Left renal cortex interstitium (tissue), 4 donors: ENCODE measurements around the gene SLC38A10. TPM values are rescaled to one million over a fixed set of nuclear protein-coding genes. Genes with fewer than 3 reads are reported as not detected.

ENCODE experiments used
- DNase-seq, 4 donors: peaks; one replicate each; pipeline ENCODE4 v3.0.0-alpha.2; 2013; ENCODE audit warnings: low read depth in 4 of 4, low spot score in 2 of 4, missing footprints in 1 of 4
- polyA plus RNA-seq, 4 donors: library from polyadenylated mRNA; unstranded; fragments of 120-200 nt; gene quantifications; one replicate each; pipeline ENCODE4 v1.2.1, GENCODE V29; 2013; ENCODE audit not compliant: insufficient read length in 4 of 4

The SLC38A10 gene
- polyA plus RNA-seq, 4 donors, result 49.5 to 83.9 (median 69.1) TPM

- DNase-seq, result no peak
These were observed 49.3 kb downstream of the SLC38A10 start for GRCh38 chr17:81245665-81246342.

DNA sequence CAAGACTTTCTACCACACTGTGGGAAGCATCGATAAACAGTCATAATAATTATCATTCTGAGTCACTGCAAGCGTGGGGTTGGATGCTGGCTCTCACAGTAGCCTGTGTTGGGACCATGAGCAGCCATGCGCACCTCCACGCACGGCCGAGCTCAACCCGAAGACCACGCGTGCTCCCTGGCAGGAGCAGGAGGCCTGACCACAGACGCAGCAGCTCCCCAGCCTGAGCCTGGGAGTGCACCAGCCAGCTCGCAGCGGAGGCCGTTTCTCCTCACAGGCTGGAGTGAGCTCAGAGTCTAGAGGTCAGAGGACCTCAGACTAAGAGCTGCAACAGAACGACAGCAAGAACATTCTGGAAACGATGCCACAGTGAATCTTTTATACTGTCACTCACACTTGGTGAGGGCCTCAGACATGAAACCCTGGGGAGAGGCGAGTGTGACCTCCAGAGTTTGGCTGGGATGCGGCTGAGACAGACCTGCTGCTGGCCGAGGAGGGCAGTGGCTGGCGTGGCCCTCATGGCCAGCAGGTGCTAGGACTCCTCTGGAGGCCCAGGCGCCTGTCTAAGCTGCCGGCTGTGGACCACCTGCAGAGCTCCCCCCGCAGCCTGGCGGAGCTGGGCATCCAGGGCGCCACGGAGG lies 50.0 kb downstream of the SLC38A10 start:
- no peak for DNase-seq

GRCh38 chr17:81244358-81245023 lies 50.6 kb downstream of the SLC38A10 start:
- DNase-seq, result no peak

GRCh38 chr17:81243333-81243664 lies 51.8 kb downstream of the SLC38A10 start:
- DNase-seq, result no peak

DNA sequence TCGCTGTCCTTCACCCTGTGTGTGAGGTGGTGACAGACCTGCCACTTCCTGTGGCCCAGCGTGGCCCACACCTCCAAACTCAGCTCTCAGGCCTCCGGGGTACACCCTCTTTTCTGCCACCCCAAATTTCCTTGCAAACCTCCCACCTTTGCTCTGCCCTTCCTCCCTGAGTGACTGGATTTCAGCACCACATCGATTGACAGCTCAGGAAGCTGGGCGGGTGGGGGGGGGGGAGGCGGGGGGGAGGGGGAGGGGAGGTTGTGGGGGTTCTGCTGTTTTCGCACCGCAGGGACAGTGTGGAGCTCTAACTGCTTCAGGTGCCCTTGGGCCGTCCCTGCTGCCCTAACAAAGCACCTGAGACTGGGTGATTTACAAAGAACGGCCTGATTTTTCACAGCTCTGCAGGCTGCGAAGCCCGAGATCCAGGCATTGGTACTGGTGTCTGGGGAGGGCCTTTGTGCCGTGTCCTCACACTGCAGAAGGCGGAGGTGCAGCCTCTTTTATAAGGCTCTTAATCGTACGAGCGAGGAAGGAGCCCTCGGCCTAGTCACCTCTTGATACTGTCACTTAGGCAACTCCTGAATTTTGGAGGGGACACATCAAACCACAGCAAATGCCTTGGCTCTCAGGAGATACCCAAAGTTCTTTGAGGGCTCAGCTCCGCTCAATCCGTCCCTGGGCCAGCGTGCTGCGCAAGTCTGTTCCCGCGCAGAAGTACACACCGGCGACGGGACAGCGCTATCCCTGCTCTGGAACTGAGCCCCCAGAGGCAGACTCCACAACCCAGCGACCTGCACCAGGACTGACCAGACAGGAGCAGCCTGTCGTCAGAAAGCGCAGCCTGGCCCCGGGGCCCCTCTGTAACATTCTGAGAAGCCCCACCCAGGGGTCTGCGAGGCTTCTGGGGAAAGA lies 52.4 kb downstream of the SLC38A10 start:
- DNase-seq, result no peak

GRCh38 chr17:81241648-81242420 lies 53.3 kb downstream of the SLC38A10 start:
- no peak for DNase-seq

GRCh38 chr17:81241203-81241602 lies 53.9 kb downstream of the SLC38A10 start:
- DNase-seq, result no peak

GRCh38 chr17:81240761-81241160 lies 54.3 kb downstream of the SLC38A10 start:
- DNase-seq, result no peak

- DNase-seq, result no peak
These were observed 55.2 kb downstream of the SLC38A10 start for GRCh38 chr17:81239714-81240555.

DNA sequence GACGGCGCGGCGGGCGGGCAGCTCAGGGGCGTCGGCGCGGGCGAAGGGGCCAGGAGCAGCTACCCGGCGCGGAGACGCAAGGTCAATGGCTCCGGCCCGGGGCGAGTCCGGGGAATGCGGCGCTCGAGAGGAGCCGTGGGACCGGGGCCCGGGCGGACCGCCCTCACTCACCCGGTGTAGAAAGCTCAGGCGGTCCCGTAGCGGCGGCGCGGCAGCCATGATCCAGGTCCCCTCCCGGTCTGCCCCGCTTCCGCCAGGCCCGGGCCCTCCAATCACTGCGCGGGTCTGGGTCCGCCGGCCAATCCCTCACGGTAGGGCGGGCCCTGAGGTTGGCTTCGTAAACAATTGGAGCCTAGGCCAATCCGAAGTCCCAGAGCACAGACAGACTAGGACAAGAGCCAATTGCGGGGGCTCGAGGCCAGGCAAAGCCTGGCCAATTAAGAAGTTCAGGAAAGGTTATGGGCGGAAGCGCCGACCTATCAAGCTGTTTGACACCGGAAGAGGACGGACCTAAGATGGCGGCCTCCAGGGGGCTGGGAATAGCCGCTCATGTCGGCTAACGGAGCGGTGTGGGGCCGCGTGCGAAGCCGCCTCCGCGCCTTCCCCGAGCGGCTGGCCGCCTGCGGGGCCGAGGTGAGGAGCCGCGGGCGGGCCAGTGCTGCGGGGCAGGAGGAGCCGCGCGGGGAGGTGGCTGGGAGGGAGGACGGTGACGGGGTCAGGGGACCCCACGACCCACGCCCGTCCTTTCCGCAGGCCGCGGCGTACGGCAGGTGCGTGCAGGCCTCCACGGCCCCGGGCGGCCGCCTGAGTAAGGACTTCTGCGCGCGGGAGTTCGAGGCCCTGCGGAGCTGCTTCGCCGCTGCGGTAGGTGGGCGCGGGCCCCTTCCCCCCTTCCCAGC lies 56.0 kb downstream of the SLC38A10 start, which contains the start of the genes NDUFAF8 and TEPSIN:
NDUFAF8 (plus strand) TSS at position 504 of the 899 bp plus-strand sequence; CDS start at position 550, 46 bp downstream.
TEPSIN (minus strand) TSS at position 241 of the 899 bp plus-strand sequence; CDS start at position 219, 22 bp downstream.
- peak; percentile 95 to 99 (median 98) for DNase-seq

DNA sequence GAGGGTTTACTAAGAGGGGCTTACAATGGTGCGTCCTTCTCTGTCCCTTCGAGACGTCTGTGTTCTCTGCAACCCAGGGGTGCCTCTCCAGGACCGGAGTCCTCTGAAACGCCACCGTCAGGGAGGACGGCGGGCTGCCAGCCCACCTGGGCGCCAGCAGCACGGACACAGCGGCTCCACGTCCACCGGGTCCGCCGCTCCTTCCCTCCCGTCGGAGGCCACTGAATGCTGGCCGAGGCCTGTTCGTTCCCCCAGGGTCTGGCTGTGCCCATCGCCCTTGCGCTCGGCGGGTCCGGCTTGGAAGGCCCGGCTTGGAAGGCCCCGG lies 56.7 kb downstream of the SLC38A10 start:
- no peak for DNase-seq

DNA sequence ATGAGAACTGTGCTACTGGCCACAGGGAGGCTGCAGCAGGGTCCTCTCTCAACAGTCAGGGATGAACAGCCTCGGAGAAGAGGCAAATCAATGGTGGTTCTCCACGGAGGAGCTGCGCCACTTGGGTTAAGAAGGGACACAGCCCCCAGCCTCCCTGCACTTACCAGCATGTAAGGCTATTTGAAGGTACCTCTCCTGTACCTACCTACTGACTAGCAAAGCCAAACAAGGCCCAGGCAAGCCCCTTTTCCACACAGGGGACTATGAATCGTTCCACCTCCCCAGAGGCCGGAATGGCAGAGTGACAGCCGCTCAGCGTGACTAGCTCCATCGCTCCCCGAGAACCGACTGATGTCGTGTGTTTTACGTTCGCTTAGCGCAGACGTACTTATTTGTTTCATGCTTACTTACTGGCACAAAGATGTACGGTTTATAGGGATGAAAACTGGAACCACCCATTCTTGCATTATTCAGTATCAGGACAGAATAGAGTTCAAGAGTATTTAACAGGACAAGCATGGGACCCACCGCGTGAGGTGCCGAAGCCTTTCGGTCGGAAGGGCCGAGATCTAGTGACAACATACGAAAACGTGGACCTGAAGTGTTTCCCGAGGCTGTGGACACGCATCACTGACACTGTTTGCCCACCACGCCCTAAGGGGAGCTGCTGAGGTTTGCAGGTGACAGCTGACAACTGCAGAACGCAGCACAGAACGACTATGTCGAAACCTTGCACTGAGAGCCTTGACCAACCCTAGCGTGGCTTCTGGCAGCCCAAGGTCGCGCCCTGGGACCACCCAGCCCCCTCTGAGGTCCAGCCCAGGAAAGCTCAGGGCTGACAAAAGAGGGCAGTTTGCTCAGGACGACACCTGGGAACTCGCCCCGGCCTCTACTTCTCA lies 57.3 kb downstream of the SLC38A10 start:
- DNase-seq, result no peak

DNA sequence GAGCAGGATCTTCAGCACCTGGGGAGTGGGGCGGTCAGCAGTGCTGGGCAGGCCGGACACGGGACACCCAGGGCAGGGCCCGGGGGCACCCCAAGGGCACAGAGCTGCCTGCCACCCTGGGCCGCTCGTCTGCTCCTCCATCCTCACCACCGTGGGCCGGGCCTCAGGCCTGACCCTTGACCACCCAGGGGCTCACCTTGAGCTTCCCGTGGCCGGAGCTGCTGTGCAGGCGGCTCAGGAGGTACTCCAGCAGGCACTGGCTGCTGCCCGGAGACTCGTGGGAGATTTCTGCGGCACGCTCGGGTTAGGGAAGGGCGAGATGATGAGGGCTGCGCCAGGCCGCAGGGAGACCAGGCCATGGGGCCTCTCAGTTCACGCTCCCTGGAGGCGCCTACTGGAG lies 58.3 kb downstream of the SLC38A10 start:
- no peak for DNase-seq

DNA sequence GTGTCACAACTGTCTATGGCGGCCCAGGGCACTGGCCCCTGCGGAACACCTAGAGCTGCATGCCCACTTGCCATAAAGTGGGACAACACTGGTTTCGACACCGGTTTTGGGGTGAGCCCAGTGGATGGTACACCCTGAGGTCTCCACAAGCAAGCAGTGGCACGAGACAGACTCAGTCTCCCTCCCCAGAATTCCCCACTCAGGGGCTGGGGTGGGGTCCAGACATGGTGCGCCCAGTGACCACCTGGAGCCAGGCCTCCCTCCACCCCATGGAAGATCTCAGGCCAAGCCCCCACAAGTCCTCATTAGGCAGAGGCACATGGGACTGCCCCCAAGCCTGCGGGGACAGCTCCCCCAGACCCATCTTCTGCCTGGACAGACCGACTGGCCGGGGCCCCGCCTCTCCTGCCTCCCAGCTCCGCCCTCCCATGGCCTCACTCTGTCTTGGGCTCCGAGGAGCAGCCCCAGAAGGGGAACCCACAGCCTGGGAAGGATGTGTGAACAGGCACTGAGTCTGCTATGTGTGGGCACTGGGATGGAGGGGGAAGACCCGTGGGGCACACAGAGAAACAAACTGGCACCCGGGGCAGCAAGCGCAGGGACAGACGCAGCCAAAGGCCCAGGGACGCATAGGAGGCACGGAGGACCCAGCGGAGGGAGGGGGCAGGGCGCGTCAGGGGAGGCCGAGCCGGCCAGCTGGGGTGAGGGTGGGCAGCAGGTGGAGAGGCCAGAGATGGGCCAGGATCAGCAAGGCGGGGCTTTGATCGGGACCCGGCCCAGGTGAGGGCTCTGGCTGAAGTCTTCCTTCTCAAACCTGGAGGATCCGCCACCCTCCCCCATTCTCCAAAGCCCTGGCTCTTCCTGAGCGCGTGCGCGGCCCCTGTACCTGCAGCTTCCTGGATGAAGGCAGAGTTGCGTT lies 59.0 kb downstream of the SLC38A10 start:
- no peak for DNase-seq

DNA sequence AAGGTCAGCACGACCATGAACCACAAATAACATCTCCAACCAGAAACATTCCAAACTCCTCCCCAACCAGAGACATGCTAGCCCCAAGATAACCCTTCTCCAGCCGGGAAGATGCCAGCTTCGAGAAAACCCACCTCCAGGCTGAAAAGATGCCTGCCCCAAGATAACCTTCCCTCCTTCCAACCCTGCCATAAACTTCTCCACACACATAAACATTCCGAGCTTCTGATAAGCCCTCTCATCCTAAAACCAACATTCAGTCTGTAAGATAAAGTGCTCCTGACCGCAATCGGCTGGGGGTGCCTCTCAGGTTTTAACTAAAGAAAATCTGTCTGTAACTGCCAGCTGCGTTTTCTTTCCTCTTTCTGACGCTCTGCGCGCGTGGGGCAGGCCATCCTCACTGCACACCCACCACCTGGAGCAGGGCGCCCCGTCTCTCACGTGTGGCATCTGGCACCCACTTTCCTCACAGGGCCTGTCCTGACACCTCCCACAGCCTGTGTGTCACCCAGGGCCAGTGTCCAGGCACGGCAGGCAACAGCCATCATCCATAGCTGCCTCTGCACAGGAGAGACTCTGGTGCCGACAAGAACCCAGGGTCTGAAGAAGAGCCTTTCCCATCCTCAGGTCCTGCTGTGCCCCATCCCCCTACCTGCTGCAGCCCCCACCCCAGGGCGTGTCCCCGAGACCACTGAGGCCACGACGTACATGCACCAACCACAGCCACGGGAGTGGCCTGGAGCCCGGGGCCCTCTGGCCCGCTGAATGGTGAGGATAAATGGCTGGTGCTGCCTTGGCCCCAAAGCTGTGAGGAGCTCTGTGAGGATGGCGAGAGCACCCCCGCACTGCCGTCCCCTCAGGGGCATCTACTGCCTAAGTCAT lies 59.9 kb downstream of the SLC38A10 start:
- DNase-seq, result no peak
